Memory B cell (primary cell): ENCODE results near the gene LMO7.

ENCODE experiments used
- ATAC-seq: fragments of 150-1000 bp; cut with Tn5 transposase; 2 replicates; pipeline ENCODE4 v1.10.0; 2021; ENCODE audit warnings: low read depth, mild to moderate bottlenecking, moderate library complexity
- DNase-seq, 2 donors: peaks; one replicate each; pipeline ENCODE4 v3.0.0; 2022; ENCODE audit warnings: low spot score in 2 of 2
- H3K27ac Mint-ChIP-seq: one replicate; pipeline ENCODE4 v1.8.0; 2022; ENCODE audit warnings: mild to moderate bottlenecking, moderate library complexity, mixed read lengths
- H3K27me3 Mint-ChIP-seq: one replicate; pipeline ENCODE4 v1.8.0; 2022; ENCODE audit warnings: mixed read lengths
- H3K36me3 Mint-ChIP-seq: one replicate; pipeline ENCODE4 v1.8.0; 2022; ENCODE audit warnings: mild to moderate bottlenecking, mixed read lengths
- H3K4me1 Mint-ChIP-seq: one replicate; pipeline ENCODE4 v1.8.0; 2022; ENCODE audit warnings: mixed read lengths
- H3K4me3 Mint-ChIP-seq: one replicate; pipeline ENCODE4 v1.8.0; 2022; ENCODE audit warnings: mild to moderate bottlenecking, moderate library complexity, mixed read lengths
- H3K9me3 Mint-ChIP-seq: one replicate; pipeline ENCODE4 v1.8.0; 2022; ENCODE audit warnings: mixed read lengths

The LMO7 gene

GRCh38 chr13:75751350-75751749, 115.2 kb downstream of the LMO7 start:
- Mint-ChIP-seq H3K4me3 (no peak overlapping the region), H3K27me3 (no peaks in the 10 kb centered on the region), H3K4me1 (peaks cover 3% of the 10 kb centered on the region), H3K36me3 (peaks cover 14% of the 10 kb centered on the region), H3K9me3 (peaks cover 8% of the 10 kb centered on the region), H3K27ac (no peak overlapping the region)
- no peak for ATAC-seq
- DNase-seq, result no peak

- no peaks in the 10 kb centered on the region for H3K27me3 Mint-ChIP-seq
Observed at GRCh38 chr13:75752826-75753225, 116.7 kb downstream of the LMO7 start.

GRCh38 chr13:75754936-75755335, 118.8 kb downstream of the LMO7 start:
- no peak for DNase-seq
- Mint-ChIP-seq H3K4me1 (peaks cover under 1% of the 10 kb centered on the region), H3K9me3 (peaks cover 8% of the 10 kb centered on the region), H3K4me3 (no peak overlapping the region), H3K27me3 (no peaks in the 10 kb centered on the region), H3K36me3 (peaks cover 14% of the 10 kb centered on the region), H3K27ac (no peak overlapping the region)
- no peak for ATAC-seq

More at GRCh38 chr13:75752826-75753225, 116.7 kb downstream of the LMO7 start:
- ATAC-seq (no peak), DNase-seq (no peak)
- Mint-ChIP-seq H3K27ac (no peak overlapping the region), H3K4me1 (no peaks in the 10 kb centered on the region), H3K36me3 (peaks cover 14% of the 10 kb centered on the region), H3K4me3 (no peak overlapping the region), H3K9me3 (peaks cover 8% of the 10 kb centered on the region)

- Mint-ChIP-seq H3K4me3 (no peak overlapping the region), H3K9me3 (peaks cover 8% of the 10 kb centered on the region), H3K4me1 (peaks cover 11% of the 10 kb centered on the region), H3K27ac (no peak overlapping the region), H3K36me3 (peaks cover 14% of the 10 kb centered on the region), H3K27me3 (no peaks in the 10 kb centered on the region)
- DNase-seq, result no peak
- no peak for ATAC-seq
Observed at GRCh38 chr13:75757336-75757735, 121.2 kb downstream of the LMO7 start.

- Mint-ChIP-seq H3K27ac (no peak overlapping the region), H3K4me1 (peaks cover 16% of the 10 kb centered on the region), H3K4me3 (no peak overlapping the region), H3K27me3 (no peaks in the 10 kb centered on the region), H3K9me3 (no peaks in the 10 kb centered on the region), H3K36me3 (peaks cover 4% of the 10 kb centered on the region)
- ATAC-seq, result no peak
- no peak for DNase-seq
Observed at GRCh38 chr13:75759531-75759930, 123.4 kb downstream of the LMO7 start.

- no peak for DNase-seq
- Mint-ChIP-seq H3K4me3 (peak overlapping the region; percentile 55), H3K27ac (no peak overlapping the region), H3K4me1 (peaks cover 16% of the 10 kb centered on the region), H3K27me3 (no peaks in the 10 kb centered on the region), H3K9me3 (no peaks in the 10 kb centered on the region), H3K36me3 (peaks cover 4% of the 10 kb centered on the region)
- peak; percentile 65 for ATAC-seq
Observed at GRCh38 chr13:75760131-75761021, 124.2 kb downstream of the LMO7 start.

- H3K27me3 Mint-ChIP-seq, result no peaks in the 10 kb centered on the region
- H3K36me3 Mint-ChIP-seq, result peaks cover 8% of the 10 kb centered on the region
- no peaks in the 10 kb centered on the region for H3K9me3 Mint-ChIP-seq
- peaks cover 17% of the 10 kb centered on the region for H3K4me1 Mint-ChIP-seq
- no peak for DNase-seq
- ATAC-seq, result peak; percentile 40
- H3K27ac Mint-ChIP-seq, result peak overlapping the region; percentile 80
- peak overlapping the region; percentile 57 for H3K4me3 Mint-ChIP-seq
Observed at GRCh38 chr13:75761369-75761768, 125.2 kb downstream of the LMO7 start.

- no peaks in the 10 kb centered on the region for H3K27me3 Mint-ChIP-seq
- ATAC-seq (peak; percentile 70), DNase-seq (no peak)
- H3K36me3 Mint-ChIP-seq, result peaks cover 8% of the 10 kb centered on the region
- peak overlapping the region; percentile 61 for H3K4me3 Mint-ChIP-seq
- H3K27ac Mint-ChIP-seq, result peak overlapping the region; percentile 80
- H3K4me1 Mint-ChIP-seq, result peaks cover 17% of the 10 kb centered on the region
- no peaks in the 10 kb centered on the region for H3K9me3 Mint-ChIP-seq
Observed at GRCh38 chr13:75762076-75762937, 126.2 kb downstream of the LMO7 start.

GRCh38 chr13:75762955-75763354, 126.8 kb downstream of the LMO7 start:
- Mint-ChIP-seq H3K27ac (peak overlapping the region; percentile 80), H3K9me3 (no peaks in the 10 kb centered on the region), H3K4me3 (no peak overlapping the region), H3K4me1 (peaks cover 17% of the 10 kb centered on the region), H3K27me3 (no peaks in the 10 kb centered on the region), H3K36me3 (peaks cover 8% of the 10 kb centered on the region)
- no peak for ATAC-seq
- DNase-seq, result no peak

- DNase-seq (no peak), ATAC-seq (no peak)
- peaks cover 8% of the 10 kb centered on the region for H3K36me3 Mint-ChIP-seq
- no peaks in the 10 kb centered on the region for H3K9me3 Mint-ChIP-seq
- no peak overlapping the region for H3K27ac Mint-ChIP-seq
- H3K4me3 Mint-ChIP-seq, result no peak overlapping the region
- peaks cover 17% of the 10 kb centered on the region for H3K4me1 Mint-ChIP-seq
- no peaks in the 10 kb centered on the region for H3K27me3 Mint-ChIP-seq
Observed at GRCh38 chr13:75763512-75763911, 127.4 kb downstream of the LMO7 start.

GRCh38 chr13:75764251-75764925, 128.3 kb downstream of the LMO7 start:
- ATAC-seq (no peak), DNase-seq (no peak)
- peaks cover 17% of the 10 kb centered on the region for H3K4me1 Mint-ChIP-seq
- H3K27ac Mint-ChIP-seq, result no peak overlapping the region
- H3K27me3 Mint-ChIP-seq, result no peaks in the 10 kb centered on the region
- H3K4me3 Mint-ChIP-seq, result no peak overlapping the region
- peaks cover 8% of the 10 kb centered on the region for H3K36me3 Mint-ChIP-seq
- H3K9me3 Mint-ChIP-seq, result no peaks in the 10 kb centered on the region

- Mint-ChIP-seq H3K36me3 (peaks cover 8% of the 10 kb centered on the region), H3K27ac (no peak overlapping the region), H3K9me3 (no peaks in the 10 kb centered on the region), H3K4me1 (peaks cover 17% of the 10 kb centered on the region), H3K27me3 (no peaks in the 10 kb centered on the region), H3K4me3 (no peak overlapping the region)
- DNase-seq (no peak), ATAC-seq (no peak)
Observed at GRCh38 chr13:75764926-75765310, 128.8 kb downstream of the LMO7 start.

GRCh38 chr13:75766636-75767035, 130.5 kb downstream of the LMO7 start:
- H3K27me3 Mint-ChIP-seq, result no peaks in the 10 kb centered on the region
- no peak for ATAC-seq
- peaks cover 7% of the 10 kb centered on the region for H3K4me1 Mint-ChIP-seq
- H3K4me3 Mint-ChIP-seq, result no peak overlapping the region
- no peaks in the 10 kb centered on the region for H3K9me3 Mint-ChIP-seq
- DNase-seq, result no peak
- peaks cover 8% of the 10 kb centered on the region for H3K36me3 Mint-ChIP-seq
- H3K27ac Mint-ChIP-seq, result no peak overlapping the region
